Kidney epithelial cell (primary cell): ENCODE measurements around the gene KPNA4. TPM values are rescaled to one million over a fixed set of nuclear protein-coding genes. Genes with fewer than 3 reads are reported as not detected.
"Not testable (repeated sequence)": the region's sequence is repeated elsewhere in the genome, so short reads cannot be mapped to it uniquely, and the experiment has no call there.

ENCODE experiments used
- DNase-seq: peaks from one replicate; pipeline ENCODE4 v3.0.0-alpha.2; 2010; ENCODE audit warnings: low read depth
- H3K27me3 ChIP-seq: 2 replicates; pipeline ENCODE4 v1.6.0; 2011; ENCODE audit warnings: low read length; ENCODE audit not compliant: control insufficient read depth, insufficient read depth
- H3K36me3 ChIP-seq: 2 replicates; pipeline ENCODE4 v1.5.1; 2011; ENCODE audit warnings: low read length; ENCODE audit not compliant: control insufficient read depth, insufficient read depth
- H3K4me3 ChIP-seq: 2 replicates; pipeline ENCODE4 v1.5.1; 2011; ENCODE audit warnings: low read depth, mild to moderate bottlenecking, control low read depth, low read length
- CTCF ChIP-seq: IDR thresholded peaks from 2 replicates; pipeline ENCODE4 v1.5.1; 2011; ENCODE audit warnings: mild to moderate bottlenecking, moderate library complexity, low read length, control low read depth, inconsistent platforms; ENCODE audit not compliant: insufficient read depth, poor library complexity, severe bottlenecking
- total RNA-seq: library from RNA; depleted of rRNA; stranded (reverse); fragments of >200 nt; gene quantifications from 2 replicates; pipeline ENCODE4 v1.2.3, GENCODE V29; 2015

The KPNA4 gene
- total RNA-seq, 1 donor from 2014 or later: 38.0 TPM

- H3K36me3 ChIP-seq: no peaks in the 10 kb centered on the region
- no peaks in the 10 kb centered on the region for H3K27me3 ChIP-seq
- no peak for TF ChIP-seq CTCF
- no peak overlapping the region for H3K4me3 ChIP-seq
- no peak for DNase-seq
These were observed 42.5 kb upstream of the KPNA4 start for GRCh38 chr3:160607826-160608225.

- TF ChIP-seq CTCF: no peak
- H3K27me3 ChIP-seq: no peaks in the 10 kb centered on the region
- no peaks in the 10 kb centered on the region for H3K36me3 ChIP-seq
- no peak overlapping the region for H3K4me3 ChIP-seq
- no peak for DNase-seq
These were observed 39.9 kb upstream of the KPNA4 start for GRCh38 chr3:160605315-160605714.

GRCh38 chr3:160603845-160604244 is 38.5 kb upstream of the KPNA4 start:
- not testable (repeated sequence) for H3K36me3 ChIP-seq, H3K4me3 ChIP-seq, H3K27me3 ChIP-seq, DNase-seq

GRCh38 chr3:160602259-160602658 is 36.9 kb upstream of the KPNA4 start:
- no peak for TF ChIP-seq CTCF
- no peak overlapping the region for H3K4me3 ChIP-seq

GRCh38 chr3:160601288-160601687 is 35.9 kb upstream of the KPNA4 start:
- no peak for TF ChIP-seq CTCF
- Histone ChIP-seq H3K4me3 (no peak overlapping the region), H3K27me3 (no peaks in the 10 kb centered on the region), H3K36me3 (no peaks in the 10 kb centered on the region)
- no peak for DNase-seq

More at GRCh38 chr3:160602259-160602658, 36.9 kb upstream of the KPNA4 start:
- H3K27me3 ChIP-seq: no peaks in the 10 kb centered on the region
- no peaks in the 10 kb centered on the region for H3K36me3 ChIP-seq
- no peak for DNase-seq

- no peaks in the 10 kb centered on the region for H3K36me3 ChIP-seq
- H3K27me3 ChIP-seq: no peaks in the 10 kb centered on the region
- no peak for TF ChIP-seq CTCF
- no peak for DNase-seq
- no peak overlapping the region for H3K4me3 ChIP-seq
These were observed 33.5 kb upstream of the KPNA4 start for GRCh38 chr3:160598865-160599264.
